ENCODE measurements around the gene RAD51B.

Gene RAD51B

DNA sequence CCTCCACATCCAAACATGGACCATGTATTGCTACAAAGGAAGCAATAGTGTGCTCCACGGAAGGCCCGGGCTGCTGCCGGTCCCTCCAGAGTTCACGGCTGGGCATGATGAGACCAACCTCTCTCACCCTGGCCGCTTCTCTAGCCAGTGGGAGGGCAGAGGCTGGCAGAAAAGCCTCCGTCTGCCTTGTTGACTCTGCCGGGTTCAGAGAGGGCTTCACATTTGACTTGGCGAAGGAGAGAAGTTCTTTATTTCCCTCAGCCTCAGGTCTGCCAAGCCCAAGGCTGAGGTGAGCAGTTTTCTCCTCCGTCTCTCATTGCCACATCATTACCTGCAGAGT, 743.3 kb downstream of the RAD51B start:
- Histone ChIP-seq H3K36me3 (ENCODE audit: control insufficient read depth, insufficient read depth, low read length) (no peaks in the 10 kb centered on the region), H3K27ac (ENCODE audit: low read depth, low read length, severe bottlenecking) (no peak overlapping the region), H3K4me3 (ENCODE audit: extremely low read depth, insufficient read depth, low read length, poor library complexity, severe bottlenecking) (no peak overlapping the region), H3K9me3 (ENCODE audit: control insufficient read depth, low read length) (peaks cover 5% of the 10 kb centered on the region), H3K4me1 (ENCODE audit: control insufficient read depth, insufficient read depth, low read length, poor library complexity, severe bottlenecking) (peaks cover 32% of the 10 kb centered on the region)
- 95 to 96% methylated on average over 9 of the region's 9 CpGs for WGBS, 2 experiments (ENCODE audit: insufficient coverage in 2 of 2)

DNA sequence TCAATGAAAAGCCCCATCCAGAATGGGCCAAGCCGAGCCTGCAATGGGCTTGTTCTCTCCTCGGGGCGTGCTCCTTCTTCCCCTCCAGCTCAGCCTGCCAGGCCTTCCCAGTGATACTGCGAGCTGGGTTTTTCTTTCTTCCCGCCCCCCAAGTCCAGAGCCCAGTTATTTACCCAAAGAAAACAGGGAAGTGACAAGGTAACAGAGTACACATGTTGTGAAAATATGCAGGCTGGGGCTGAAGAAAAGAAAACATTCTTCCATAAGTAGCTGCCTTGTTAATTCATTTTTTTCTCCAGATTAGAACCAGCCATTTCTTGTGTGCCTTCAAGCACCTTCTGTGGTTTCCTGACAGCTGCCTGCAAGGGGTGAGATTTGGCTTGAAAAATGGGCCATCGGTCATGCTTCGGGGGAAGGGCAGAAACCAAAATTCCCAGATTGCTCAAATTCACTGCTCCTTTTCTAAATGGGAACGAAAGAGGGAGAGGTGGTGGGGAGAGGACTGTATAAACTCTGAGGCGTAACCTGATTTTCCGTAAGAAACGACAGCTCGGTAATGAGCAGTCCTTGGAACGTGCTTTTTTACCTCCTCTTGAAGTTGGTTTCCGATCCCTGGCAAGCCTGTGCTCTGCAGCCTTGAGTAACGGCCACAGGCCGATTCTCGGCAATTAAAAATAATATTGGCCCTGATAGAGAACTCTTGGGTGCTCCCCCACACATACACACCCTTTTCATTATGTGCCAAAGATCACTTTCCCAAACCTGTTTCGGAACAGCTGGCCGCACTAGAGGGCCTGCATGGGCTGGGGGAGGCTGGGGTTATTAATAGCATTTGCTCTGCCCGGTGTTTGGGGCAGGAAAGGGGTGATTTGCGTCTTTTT, 743.9 kb downstream of the RAD51B start:
- Histone ChIP-seq H3K9me3 (ENCODE audit: control insufficient read depth, low read length) (peaks cover 2% of the 10 kb centered on the region), H3K4me3 (ENCODE audit: extremely low read depth, insufficient read depth, low read length, poor library complexity, severe bottlenecking) (no peak overlapping the region), H3K27ac (ENCODE audit: low read depth, low read length, severe bottlenecking) (peak overlapping the region; percentile 41), H3K4me1 (ENCODE audit: control insufficient read depth, insufficient read depth, low read length, poor library complexity, severe bottlenecking) (peaks cover 32% of the 10 kb centered on the region), H3K36me3 (ENCODE audit: control insufficient read depth, insufficient read depth, low read length) (no peaks in the 10 kb centered on the region)
- 82 to 91% methylated on average over 9 to 16 of the region's 21 CpGs for WGBS, 2 experiments (ENCODE audit: insufficient coverage in 2 of 2)

DNA sequence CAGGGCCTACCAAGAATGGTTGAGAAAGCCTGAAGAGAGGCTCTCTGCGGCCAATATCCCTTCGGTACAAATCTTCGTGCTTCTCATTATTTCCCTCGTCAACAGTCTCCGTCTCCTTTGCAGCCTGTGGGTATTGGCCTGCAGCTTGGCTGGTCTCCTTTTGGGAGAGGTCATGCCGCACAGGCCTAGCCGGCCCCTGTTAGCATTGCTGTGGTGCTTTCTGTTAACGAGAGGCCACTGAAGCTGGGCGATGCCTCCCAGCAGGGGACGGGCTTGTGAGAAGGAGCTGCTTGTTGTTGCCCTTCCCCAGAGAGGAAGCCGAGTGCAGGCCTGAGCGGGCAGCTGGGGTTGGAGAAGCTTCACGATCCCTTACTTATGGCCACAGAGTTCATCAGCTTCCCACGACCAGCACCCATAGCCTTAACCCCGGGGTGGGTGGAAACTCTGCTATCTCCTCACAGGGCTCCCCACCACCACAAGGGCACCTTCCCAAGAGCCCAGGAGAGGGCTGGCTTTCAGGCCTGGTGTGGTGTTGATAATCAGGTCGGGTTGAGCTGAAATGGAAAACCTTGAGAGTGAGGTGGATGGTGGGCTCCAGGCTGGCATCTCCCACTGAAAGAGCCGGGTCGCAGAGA, 744.7 kb downstream of the RAD51B start:
- 91% methylated on average over 8 to 15 of the region's 18 CpGs for WGBS, 2 experiments (ENCODE audit: insufficient coverage in 2 of 2)
- peaks cover 32% of the 10 kb centered on the region for H3K4me1 ChIP-seq (ENCODE audit: control insufficient read depth, insufficient read depth, low read length, poor library complexity, severe bottlenecking)
- no peaks in the 10 kb centered on the region for H3K9me3 ChIP-seq (ENCODE audit: control insufficient read depth, low read length)
- H3K27ac ChIP-seq (ENCODE audit: low read depth, low read length, severe bottlenecking) = peak overlapping the region; percentile 41
- no peak overlapping the region for H3K4me3 ChIP-seq (ENCODE audit: extremely low read depth, insufficient read depth, low read length, poor library complexity, severe bottlenecking)
- no peaks in the 10 kb centered on the region for H3K36me3 ChIP-seq (ENCODE audit: control insufficient read depth, insufficient read depth, low read length)

DNA sequence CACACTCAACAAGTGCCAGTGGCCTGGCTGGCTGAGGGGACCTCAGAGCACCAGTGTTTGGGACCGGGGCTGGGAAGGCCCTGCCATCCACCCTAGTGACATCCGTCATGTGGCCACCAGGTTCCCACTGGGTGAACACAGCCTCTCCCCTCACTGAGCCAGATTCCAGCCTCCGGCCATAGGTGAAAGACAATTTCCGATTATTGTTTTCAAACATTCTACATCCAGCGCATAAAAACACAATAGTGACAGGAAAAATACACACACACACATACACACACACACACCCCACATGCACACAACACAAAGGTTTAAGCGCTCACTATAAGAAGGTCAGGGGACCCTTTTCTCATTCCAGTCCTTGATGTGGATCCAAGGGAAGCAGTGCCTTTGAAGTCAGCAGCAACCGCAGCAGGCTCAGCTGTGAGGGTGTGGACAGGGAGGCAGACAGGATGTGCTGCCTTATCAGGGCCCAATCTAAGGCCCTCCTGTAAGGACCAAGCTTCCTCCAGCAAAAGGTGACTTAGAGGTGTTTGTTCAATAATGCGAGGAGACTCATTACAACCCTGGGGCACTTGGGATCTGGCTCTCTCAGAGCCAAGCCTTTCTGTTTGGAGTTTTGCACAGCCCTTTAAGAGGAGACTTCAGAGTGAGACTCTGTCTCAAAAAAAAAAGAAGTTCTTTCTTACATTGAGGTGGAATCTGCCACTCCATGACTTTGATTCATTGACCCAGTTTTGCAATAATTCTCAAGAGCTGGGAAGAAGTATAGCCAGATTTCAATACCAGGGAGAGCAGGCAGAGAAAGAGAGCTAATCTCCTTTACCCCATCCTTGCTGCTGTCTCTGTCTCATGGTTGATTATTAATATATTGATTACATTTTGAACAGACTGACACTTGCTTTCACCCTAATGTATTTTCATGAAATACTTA, 745.5 kb downstream of the RAD51B start:
- H3K27ac ChIP-seq (ENCODE audit: low read depth, low read length, severe bottlenecking) = no peak overlapping the region
- WGBS, 2 experiments (ENCODE audit: insufficient coverage in 2 of 2) = 62 to 65% methylated on average over 3 to 8 of the region's 8 CpGs
- no peaks in the 10 kb centered on the region for H3K9me3 ChIP-seq (ENCODE audit: control insufficient read depth, low read length)
- H3K4me3 ChIP-seq (ENCODE audit: extremely low read depth, insufficient read depth, low read length, poor library complexity, severe bottlenecking) = no peak overlapping the region
- peaks cover 32% of the 10 kb centered on the region for H3K4me1 ChIP-seq (ENCODE audit: control insufficient read depth, insufficient read depth, low read length, poor library complexity, severe bottlenecking)
- H3K36me3 ChIP-seq (ENCODE audit: control insufficient read depth, insufficient read depth, low read length) = no peaks in the 10 kb centered on the region

DNA sequence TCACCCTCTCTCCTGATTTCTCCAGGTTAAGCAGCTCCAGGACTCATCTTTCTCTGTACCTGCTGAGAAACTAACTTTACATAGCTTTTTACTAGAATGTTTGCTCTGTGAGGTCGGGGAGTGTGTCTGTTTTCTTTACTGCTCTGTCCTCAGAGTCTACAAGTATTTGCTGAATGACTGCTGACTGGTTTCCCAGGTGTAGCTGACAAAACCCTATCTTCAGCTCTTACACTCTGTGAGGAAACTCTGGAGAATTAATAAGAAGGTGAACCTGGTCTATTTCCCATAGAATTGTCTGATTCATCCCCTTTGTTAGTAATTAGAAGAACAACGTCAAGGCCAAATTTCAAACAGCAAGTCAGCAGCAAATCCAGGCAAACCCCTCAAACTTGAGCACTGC, 746.5 kb downstream of the RAD51B start:
- no peaks in the 10 kb centered on the region for H3K36me3 ChIP-seq (ENCODE audit: control insufficient read depth, insufficient read depth, low read length)
- no peak overlapping the region for H3K4me3 ChIP-seq (ENCODE audit: extremely low read depth, insufficient read depth, low read length, poor library complexity, severe bottlenecking)
- peaks cover 3% of the 10 kb centered on the region for H3K9me3 ChIP-seq (ENCODE audit: control insufficient read depth, low read length)
- 83% methylated on average over 1 of the region's 2 CpGs; no CpG with 5 or more reads in 1 of the 2 experiments for WGBS, 2 experiments (ENCODE audit: insufficient coverage in 2 of 2)
- no peak overlapping the region for H3K27ac ChIP-seq (ENCODE audit: low read depth, low read length, severe bottlenecking)
- H3K4me1 ChIP-seq (ENCODE audit: control insufficient read depth, insufficient read depth, low read length, poor library complexity, severe bottlenecking) = peaks cover 32% of the 10 kb centered on the region

DNA sequence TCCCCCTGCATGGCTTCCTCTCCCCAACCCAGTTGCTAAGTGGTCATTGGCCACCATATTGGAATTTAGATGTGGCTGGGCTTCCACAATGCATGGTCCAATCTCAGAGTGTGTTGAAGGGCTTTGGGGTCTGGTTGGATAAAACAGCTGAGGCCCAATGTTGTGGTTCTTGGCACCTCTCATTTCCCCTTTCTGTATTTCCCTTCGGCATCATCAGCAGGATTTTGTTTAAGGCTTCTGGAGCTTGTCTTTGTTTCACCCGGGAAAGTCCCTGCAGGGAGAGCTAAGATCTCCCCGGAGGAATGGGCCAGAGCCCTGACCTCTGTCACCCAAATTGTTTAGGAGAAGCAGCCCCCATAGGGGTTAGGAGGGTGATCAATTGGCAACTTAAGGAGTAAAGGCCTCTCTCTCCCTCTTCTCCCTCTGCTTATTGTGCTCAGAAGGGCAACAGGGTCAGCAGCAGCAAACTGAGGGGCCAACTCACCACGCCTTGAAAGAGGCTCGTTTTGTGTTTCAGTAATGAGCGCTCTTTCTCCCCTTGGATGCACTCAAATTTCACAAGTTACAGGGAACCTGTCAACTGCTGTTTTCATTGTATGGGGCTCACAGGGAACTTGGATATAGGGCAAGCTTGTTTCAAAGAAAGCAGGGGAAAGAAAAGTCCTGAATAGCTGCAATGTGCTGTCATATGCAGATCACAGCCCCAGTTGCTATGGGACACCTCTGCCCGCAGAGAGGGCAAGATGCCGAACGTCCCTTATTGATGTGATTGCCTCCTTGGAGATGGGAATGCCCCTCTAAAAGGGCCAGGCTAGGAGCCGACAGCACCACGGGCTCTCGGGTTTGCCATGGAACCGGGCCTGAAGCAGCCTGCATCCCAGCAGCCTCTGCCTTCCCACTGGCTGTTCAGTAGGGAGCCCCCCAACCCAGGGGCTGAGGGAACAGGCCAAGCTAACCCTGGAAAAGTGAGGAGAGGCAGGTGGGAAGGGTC, 749.6 kb downstream of the RAD51B start:
- Histone ChIP-seq H3K27ac (ENCODE audit: low read depth, low read length, severe bottlenecking) (peak overlapping the region; percentile 59), H3K4me1 (ENCODE audit: control insufficient read depth, insufficient read depth, low read length, poor library complexity, severe bottlenecking) (peaks cover 20% of the 10 kb centered on the region), H3K36me3 (ENCODE audit: control insufficient read depth, insufficient read depth, low read length) (no peaks in the 10 kb centered on the region), H3K9me3 (ENCODE audit: control insufficient read depth, low read length) (peaks cover 8% of the 10 kb centered on the region), H3K4me3 (ENCODE audit: extremely low read depth, insufficient read depth, low read length, poor library complexity, severe bottlenecking) (no peak overlapping the region)
- WGBS, 2 experiments (ENCODE audit: insufficient coverage in 2 of 2) = 67 to 70% methylated on average over 12 of the region's 13 CpGs

DNA sequence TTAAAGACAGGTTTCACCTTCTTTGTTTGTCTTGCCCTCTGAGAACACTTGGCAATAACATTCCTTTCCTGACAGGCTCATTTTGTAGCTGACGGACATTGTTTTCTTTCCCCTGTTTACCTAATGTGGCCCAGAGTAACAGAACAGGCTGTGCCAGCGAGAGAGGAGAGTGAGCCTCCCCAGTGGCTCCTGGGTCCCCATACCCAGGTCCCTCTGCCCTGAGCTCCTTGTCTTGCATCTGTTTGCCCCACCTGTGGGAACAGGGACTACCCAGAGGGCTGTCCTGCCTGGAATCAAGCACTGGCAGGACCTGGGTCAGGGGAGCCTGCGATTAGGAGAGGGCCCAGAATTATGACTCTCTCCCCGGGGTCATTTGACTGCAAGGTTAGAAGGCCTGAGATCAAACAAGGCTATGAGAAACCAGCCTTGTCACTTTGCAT, 750.4 kb downstream of the RAD51B start:
- Histone ChIP-seq H3K27ac (ENCODE audit: low read depth, low read length, severe bottlenecking) (peak overlapping the region; percentile 59), H3K4me1 (ENCODE audit: control insufficient read depth, insufficient read depth, low read length, poor library complexity, severe bottlenecking) (peaks cover 12% of the 10 kb centered on the region), H3K4me3 (ENCODE audit: extremely low read depth, insufficient read depth, low read length, poor library complexity, severe bottlenecking) (no peak overlapping the region), H3K36me3 (ENCODE audit: control insufficient read depth, insufficient read depth, low read length) (no peaks in the 10 kb centered on the region), H3K9me3 (ENCODE audit: control insufficient read depth, low read length) (peaks cover 8% of the 10 kb centered on the region)
- 85 to 86% methylated on average over 3 to 4 of the region's 4 CpGs for WGBS, 2 experiments (ENCODE audit: insufficient coverage in 2 of 2)

DNA sequence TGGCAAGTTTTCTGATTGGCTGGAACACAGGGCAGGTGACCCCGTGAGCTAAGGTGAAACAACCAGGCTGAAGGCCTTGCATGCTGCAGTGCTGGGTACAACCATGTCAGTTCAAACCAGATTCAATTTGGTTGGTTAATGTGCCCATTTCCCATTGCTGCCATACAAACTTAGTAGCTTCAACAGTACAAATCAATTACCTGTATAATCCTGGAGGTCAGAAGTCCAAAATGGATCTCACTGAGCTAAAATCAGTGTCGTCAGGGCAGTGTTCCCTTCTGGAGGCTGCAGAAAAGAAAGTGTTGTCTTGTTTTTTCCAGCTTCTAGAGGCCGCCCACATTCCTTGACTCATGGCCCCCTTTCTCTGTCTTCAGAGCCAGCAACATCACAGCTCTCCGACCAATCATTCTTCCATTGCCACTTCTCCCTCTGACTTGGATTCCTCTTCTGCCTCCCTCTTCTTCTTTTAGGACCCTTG, 751.6 kb downstream of the RAD51B start:
- Histone ChIP-seq H3K4me1 (ENCODE audit: control insufficient read depth, insufficient read depth, low read length, poor library complexity, severe bottlenecking) (peaks cover 12% of the 10 kb centered on the region), H3K36me3 (ENCODE audit: control insufficient read depth, insufficient read depth, low read length) (no peaks in the 10 kb centered on the region), H3K9me3 (ENCODE audit: control insufficient read depth, low read length) (peaks cover 8% of the 10 kb centered on the region), H3K27ac (ENCODE audit: low read depth, low read length, severe bottlenecking) (no peak overlapping the region), H3K4me3 (ENCODE audit: extremely low read depth, insufficient read depth, low read length, poor library complexity, severe bottlenecking) (no peak overlapping the region)
- WGBS, 2 experiments (ENCODE audit: insufficient coverage in 2 of 2) = 89 to 93% methylated on average over 4 of the region's 4 CpGs

DNA sequence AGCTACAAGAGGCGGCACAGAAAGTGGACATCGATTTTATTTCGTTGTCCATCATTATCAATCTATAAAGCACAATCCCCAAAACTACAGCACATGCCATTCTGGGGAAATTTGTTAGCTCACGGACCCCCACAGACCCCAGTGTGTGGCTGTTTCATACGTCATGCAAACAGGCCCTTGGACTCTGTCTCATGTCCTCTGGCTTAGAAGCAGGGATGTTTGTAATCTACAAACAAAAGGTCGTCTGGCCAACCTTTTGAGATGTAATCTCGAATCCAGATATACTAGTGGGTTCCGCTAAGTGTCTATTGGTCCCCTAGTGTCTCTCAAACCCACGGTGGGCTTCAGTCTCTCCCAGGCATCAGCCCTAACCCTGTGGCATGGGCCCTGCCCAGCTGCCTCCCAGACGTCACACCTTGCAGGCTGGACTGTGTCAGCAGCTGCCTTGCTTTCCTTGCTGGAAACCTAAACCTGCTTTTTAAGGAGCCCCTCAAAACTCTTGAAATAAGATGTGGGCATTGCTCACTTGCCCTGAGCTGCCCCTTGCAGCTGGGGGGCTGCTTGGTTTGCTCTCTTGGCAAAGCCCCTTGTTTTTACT, 752.4 kb downstream of the RAD51B start:
- Histone ChIP-seq H3K4me3 (ENCODE audit: extremely low read depth, insufficient read depth, low read length, poor library complexity, severe bottlenecking) (no peak overlapping the region), H3K4me1 (ENCODE audit: control insufficient read depth, insufficient read depth, low read length, poor library complexity, severe bottlenecking) (peaks cover 20% of the 10 kb centered on the region), H3K36me3 (ENCODE audit: control insufficient read depth, insufficient read depth, low read length) (no peaks in the 10 kb centered on the region), H3K9me3 (ENCODE audit: control insufficient read depth, low read length) (peaks cover 8% of the 10 kb centered on the region), H3K27ac (ENCODE audit: low read depth, low read length, severe bottlenecking) (no peak overlapping the region)
- WGBS, 2 experiments (ENCODE audit: insufficient coverage in 2 of 2) = 80 to 86% methylated on average over 7 to 9 of the region's 10 CpGs

All from mesodermal cell (in vitro differentiated cells).